ENCODE data around the gene TTI1. TPM values are rescaled to one million over a fixed set of nuclear protein-coding genes. Genes with fewer than 3 reads are reported as not detected.

Gene TTI1
- polyA plus RNA-seq, 3 donors = 6.4 to 9.1 (median 8.8) TPM

GRCh38 chr20:37938181-37938750 is 95.0 kb downstream of the TTI1 start:
- no peaks in the 10 kb centered on the region for H3K79me2 ChIP-seq (ENCODE audit: insufficient read depth, low read length)
- no peak overlapping the region for H3K27ac ChIP-seq (ENCODE audit: low read depth in 1 of 2, low read length in 2 of 2)
- no peak overlapping the region for H3K4me3 ChIP-seq (replicated peaks in 1 of 3; ENCODE audit: low read depth in 2 of 3, low read length in 3 of 3)
- TF ChIP-seq CTCF (IDR thresholded peaks at IDR 0.05) = no peak
- no peak overlapping the region for H2AFZ ChIP-seq (ENCODE audit: insufficient read depth, low read depth, low read length, poor library complexity, severe bottlenecking)
- Mint-ChIP-seq H3K4me1 (no peaks in the 10 kb centered on the region), H3K9me3 (peaks cover 0 to 3% (median 0%) of the 10 kb centered on the region in 7 donors), H3K36me3 (no peaks in the 10 kb centered on the region), H3K27ac (no peak overlapping the region), H3K4me3 (no peak overlapping the region), H3K27me3 (ENCODE audit: low read depth in 3 of 3) (peaks cover 0 to 6% (median 4%) of the 10 kb centered on the region in 3 donors)
- H3K27me3 ChIP-seq (ENCODE audit: control insufficient read depth in 2 of 2, insufficient read depth in 2 of 2, low read length in 2 of 2) = no peaks in the 10 kb centered on the region
- no peak for DNase-seq
- intact Hi-C loops (cut with micrococcal nuclease) = no loop called here
- no peaks in the 10 kb centered on the region for H3K36me3 ChIP-seq (replicated peaks in 1 of 2; ENCODE audit: control insufficient read depth in 1 of 2, insufficient read depth in 2 of 2, low read length in 2 of 2)
- H4K20me1 ChIP-seq (ENCODE audit: insufficient read depth, low read length) = no peaks in the 10 kb centered on the region
- no peaks in the 10 kb centered on the region for H3K4me1 ChIP-seq (ENCODE audit: control insufficient read depth in 1 of 2, insufficient read depth in 2 of 2, low read length in 2 of 2)
- H3K9ac ChIP-seq (ENCODE audit: insufficient read depth, low read length, poor library complexity, severe bottlenecking) = no peak overlapping the region
- no peak overlapping the region for H3K4me2 ChIP-seq (replicated peaks; ENCODE audit: extremely low read depth, low read length, poor library complexity, severe bottlenecking)
- 96% methylated on average over 11 of the region's 12 CpGs for WGBS (ENCODE audit: insufficient coverage)
- H3K9me3 ChIP-seq (replicated peaks in 1 of 2; ENCODE audit: control insufficient read depth in 1 of 2, insufficient read depth in 1 of 2, low read length in 2 of 2) = no peaks in the 10 kb centered on the region

GRCh38 chr20:37937686-37938085 is 95.6 kb downstream of the TTI1 start:
- H3K27ac ChIP-seq (ENCODE audit: low read depth in 1 of 2, low read length in 2 of 2) = no peak overlapping the region
- Mint-ChIP-seq H3K36me3 (no peaks in the 10 kb centered on the region), H3K27ac (no peak overlapping the region), H3K4me1 (no peaks in the 10 kb centered on the region), H3K4me3 (no peak overlapping the region), H3K9me3 (peaks cover 0 to 3% (median 0%) of the 10 kb centered on the region in 7 donors), H3K27me3 (ENCODE audit: low read depth in 3 of 3) (peaks cover 1 to 8% (median 4%) of the 10 kb centered on the region in 3 donors)
- no peak for TF ChIP-seq CTCF (IDR thresholded peaks at IDR 0.05)
- no peaks in the 10 kb centered on the region for H4K20me1 ChIP-seq (ENCODE audit: insufficient read depth, low read length)
- WGBS (ENCODE audit: insufficient coverage) = 100% methylated on average over 3 of the region's 4 CpGs
- no peaks in the 10 kb centered on the region for H3K4me1 ChIP-seq (ENCODE audit: control insufficient read depth in 1 of 2, insufficient read depth in 2 of 2, low read length in 2 of 2)
- DNase-seq = no peak
- no peaks in the 10 kb centered on the region for H3K27me3 ChIP-seq (ENCODE audit: control insufficient read depth in 2 of 2, insufficient read depth in 2 of 2, low read length in 2 of 2)
- no peak overlapping the region for H3K9ac ChIP-seq (ENCODE audit: insufficient read depth, low read length, poor library complexity, severe bottlenecking)
- H3K36me3 ChIP-seq (replicated peaks in 1 of 2; ENCODE audit: control insufficient read depth in 1 of 2, insufficient read depth in 2 of 2, low read length in 2 of 2) = no peaks in the 10 kb centered on the region
- intact Hi-C loops (cut with micrococcal nuclease) = no loop called here
- no peak overlapping the region for H2AFZ ChIP-seq (ENCODE audit: insufficient read depth, low read depth, low read length, poor library complexity, severe bottlenecking)
- H3K4me2 ChIP-seq (replicated peaks; ENCODE audit: extremely low read depth, low read length, poor library complexity, severe bottlenecking) = no peak overlapping the region
- no peaks in the 10 kb centered on the region for H3K79me2 ChIP-seq (ENCODE audit: insufficient read depth, low read length)
- no peaks in the 10 kb centered on the region for H3K9me3 ChIP-seq (replicated peaks in 1 of 2; ENCODE audit: control insufficient read depth in 1 of 2, insufficient read depth in 1 of 2, low read length in 2 of 2)
- H3K4me3 ChIP-seq (replicated peaks in 1 of 3; ENCODE audit: low read depth in 2 of 3, low read length in 3 of 3) = no peak overlapping the region
